ENCODE data around the gene MTA1.

Gene MTA1

DNA sequence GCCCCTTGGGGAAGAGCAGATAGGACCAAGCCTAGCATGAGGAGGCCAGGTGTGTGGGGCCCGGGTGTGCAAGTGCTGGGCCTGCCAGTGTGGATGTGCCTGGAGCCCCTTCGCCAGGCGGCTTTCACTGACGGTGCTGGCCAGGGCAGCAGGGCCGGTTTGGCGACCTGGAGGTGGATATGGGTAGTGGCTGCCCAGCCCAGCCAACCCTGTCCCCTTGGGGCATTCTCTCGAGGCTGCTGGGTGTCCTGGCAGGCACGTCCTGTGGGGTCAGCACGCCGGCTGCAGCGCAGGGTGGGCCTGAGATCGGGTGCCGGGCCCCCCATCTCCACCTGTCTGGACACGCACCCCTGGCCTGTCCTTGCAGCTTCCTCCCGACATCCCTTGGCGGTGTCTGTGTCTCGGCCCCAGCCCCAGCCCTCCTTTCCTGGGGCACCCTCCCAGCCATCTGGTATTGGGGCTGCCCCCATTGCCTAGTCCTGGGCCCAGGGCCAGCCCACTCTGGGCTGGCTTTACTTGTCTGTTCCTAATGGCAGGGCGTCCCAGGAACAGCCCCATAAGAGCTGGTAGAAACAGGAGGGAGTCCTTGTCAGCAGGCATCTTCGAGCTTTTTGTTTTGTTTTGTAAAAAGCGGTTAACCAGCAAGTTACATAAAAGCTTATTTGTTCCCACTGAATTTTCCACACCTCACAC is 47.8 kb downstream of the MTA1 start:
- DNase-seq = no peak

GRCh38 chr14:105467942-105468471 is 48.4 kb downstream of the MTA1 start:
- DNase-seq = no peak

GRCh38 chr14:105468621-105469241 is 49.1 kb downstream of the MTA1 start:
- no peak for DNase-seq

GRCh38 chr14:105469456-105470349 is 50.1 kb downstream of the MTA1 start:
- no peak for DNase-seq

GRCh38 chr14:105470350-105471296 is 51.0 kb downstream of the MTA1 start:
- DNase-seq = peak; percentile 75

GRCh38 chr14:105471297-105471821 is 51.7 kb downstream of the MTA1 start:
- peak; percentile 71 for DNase-seq

DNA sequence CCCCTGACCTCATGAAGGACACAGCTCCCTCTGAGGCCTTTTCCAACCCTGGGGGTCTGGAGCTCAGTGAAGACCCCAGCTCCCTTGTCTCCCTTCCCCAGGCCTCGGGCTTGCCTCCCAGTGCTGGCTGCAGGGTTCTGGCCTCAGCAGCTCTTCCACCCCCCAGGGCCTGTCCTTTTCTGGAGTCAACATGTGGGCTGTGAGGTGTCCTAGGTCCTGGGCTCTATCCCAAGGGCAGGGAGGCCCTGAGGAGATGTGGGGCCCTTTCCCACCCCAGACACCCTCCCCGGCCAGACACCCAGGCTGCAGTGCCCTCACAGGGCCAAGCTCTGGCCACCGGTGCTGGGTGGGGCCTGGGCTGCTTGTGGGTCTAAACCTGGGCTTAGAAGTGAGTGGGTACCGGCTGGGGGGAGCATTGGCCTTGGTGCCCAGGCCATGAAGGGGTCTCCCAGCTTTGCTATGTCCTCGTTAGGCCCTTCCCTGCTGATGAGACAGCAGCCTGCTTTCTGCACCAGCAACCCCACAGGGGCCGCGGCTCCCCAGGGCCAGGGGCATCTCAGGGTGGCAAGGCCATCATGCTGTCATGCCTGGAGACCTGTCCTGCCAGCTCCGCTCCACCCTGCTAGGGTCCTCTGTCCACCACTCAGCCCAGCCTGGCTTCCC is 52.3 kb downstream of the MTA1 start:
- no peak for DNase-seq

GRCh38 chr14:105472486-105472991 is 52.9 kb downstream of the MTA1 start:
- DNase-seq = no peak

DNA sequence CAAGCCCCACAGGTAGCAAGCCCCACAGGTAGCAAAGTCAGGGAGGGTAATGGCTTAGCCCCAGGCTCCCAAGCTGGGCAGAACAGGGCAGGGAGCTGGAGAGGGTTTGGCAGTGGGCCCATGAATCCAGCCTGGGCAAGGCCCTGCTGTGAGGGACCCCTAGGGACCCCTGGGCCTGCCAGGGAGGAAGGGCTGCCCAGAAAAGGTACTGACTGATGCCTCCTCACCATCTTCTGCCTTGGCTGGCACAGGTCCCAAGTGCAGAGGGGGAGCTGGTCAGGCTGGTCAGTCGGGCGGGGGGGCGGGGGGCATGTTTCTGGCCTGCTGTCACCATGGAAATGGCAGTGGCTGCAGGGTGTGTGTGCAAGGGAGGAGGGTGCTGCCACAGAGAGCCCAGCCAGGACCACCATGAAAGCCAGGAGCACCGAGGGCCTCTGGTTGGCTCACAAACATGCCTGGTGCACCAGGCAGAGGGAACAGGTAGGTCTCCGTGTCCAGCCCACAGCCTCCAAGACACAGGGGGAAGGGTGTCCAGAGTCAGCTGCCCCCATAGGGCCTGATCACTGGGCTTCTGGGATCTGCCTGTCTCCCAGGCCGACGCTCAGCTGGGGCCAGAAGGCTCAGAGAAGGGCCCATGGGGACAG is 53.5 kb downstream of the MTA1 start:
- DNase-seq = no peak

DNA sequence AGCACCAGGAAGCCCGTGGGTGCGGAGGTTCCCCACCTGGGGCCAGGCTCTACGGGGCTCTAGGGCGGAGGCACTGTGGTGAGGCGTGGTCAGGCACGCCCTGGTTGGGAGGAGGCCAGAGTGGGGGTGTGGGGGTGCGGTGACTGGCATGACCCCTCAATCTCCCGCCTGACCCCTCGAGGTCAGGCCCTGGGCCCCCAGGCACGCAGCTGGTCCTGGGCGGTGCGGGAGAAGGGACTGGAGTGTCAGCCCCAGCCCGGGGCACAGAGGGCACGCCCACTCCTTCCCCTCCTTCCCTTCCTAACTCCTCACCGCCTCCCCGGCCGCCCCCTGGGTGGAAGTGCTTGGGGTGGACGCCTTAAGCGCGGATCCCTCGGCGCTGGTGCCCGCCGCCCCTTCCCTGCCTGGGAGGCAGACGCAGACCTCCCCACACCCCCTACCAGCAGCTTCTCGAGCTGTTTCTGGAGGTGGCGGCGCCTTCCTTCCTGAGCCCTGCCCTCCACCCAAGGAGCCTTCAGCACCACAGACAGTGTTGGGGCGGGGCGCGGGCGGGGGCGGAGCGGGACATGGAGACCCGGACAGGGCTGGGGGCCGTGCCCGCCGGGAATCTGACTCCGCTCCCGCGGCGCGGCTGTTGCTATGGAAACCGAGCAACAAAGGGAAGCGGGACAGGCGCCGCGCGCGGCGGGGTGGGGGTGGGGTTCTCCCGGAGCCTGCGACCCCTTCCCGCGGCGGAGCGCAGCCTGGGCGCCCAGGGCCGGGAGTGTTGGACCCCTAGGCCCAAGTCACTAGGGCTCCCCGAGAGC is 54.3 kb downstream of the MTA1 start:
- peak; percentile 94 for DNase-seq

- peak; percentile 56 for DNase-seq
Measured at GRCh38 chr14:105474483-105475268, 55.0 kb downstream of the MTA1 start, which contains the start of gene CRIP2. CRIP2 (plus strand) TSS chr14:105474821; CDS start chr14:105474863, 42 bp downstream.

DNA sequence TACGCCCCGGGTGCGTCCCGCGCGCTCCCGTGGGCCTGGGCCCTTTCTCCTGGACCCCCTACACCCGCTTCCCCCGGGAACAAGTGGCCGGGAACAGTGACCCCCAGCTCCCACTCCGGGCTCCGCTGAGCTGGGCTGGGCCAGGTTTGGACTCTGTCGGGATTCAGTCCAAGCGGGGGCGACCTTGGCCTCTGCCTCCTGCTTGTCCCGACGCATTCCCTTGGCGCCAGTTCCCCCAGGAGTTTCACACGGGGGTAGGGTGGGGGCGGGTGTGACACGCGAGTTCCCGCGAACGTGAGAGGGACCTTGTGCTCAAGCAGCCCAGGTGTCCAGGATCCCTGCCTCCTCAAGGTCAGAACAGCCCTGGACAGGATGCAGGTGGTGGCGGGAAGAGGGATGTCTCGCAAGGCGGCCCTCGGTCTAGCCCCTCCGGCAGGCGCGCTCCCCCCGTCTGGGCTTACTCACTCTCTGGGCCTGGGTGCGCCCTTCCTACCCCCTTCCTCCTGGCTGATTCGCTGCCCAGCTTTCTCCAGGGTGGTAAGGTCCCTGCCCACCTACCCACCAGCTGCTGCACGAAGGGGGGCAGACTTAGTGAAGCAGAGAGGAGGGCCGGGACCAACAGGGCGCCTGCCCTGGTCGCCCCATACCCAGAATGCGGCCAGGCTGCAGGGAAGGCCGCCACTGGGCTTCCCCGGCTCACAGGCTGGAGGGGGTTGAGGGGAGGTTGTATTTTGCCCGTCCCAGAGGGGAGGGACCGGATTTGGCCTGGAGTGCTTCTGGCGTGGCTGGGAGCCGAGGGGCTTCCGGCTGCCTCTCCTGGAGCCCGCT is 55.9 kb downstream of the MTA1 start:
- peak; percentile 66 for DNase-seq

DNA sequence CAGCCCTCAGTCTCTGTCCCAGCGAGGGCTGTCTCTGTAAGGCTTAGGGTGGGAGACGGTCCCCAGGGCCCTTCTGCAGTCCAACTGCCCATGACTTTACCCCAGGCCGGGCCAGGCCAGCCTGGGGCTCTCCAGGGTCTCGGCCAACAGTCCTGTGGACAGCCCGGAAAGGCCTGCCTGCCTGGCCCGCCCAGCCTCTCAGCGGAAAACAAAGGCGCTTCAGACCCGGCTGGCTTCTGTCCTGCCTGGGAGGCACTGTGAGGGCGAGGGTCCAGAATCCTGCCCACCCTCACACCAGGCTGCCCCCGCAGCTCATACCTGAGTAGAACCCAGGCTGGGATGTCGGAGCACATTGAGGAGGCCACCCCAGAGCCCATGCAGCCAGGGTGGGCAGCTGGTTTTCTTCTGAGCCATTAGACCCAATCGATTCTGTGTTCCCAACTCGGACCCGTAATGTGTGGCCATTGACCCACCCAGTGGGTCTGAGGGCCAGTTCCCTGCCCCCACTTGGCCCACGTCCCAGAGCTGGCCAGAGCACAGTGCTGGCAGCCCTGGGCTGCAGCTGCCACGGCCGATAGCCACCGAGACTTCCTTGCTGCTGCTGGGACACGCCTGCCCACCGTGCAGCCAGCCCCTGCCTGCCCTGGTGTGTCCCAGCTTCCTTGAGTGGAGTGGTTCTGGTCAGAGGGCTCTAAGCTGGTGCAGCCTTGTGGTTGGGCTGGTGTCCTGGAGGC is 56.6 kb downstream of the MTA1 start:
- peak; percentile 69 for DNase-seq

DNA sequence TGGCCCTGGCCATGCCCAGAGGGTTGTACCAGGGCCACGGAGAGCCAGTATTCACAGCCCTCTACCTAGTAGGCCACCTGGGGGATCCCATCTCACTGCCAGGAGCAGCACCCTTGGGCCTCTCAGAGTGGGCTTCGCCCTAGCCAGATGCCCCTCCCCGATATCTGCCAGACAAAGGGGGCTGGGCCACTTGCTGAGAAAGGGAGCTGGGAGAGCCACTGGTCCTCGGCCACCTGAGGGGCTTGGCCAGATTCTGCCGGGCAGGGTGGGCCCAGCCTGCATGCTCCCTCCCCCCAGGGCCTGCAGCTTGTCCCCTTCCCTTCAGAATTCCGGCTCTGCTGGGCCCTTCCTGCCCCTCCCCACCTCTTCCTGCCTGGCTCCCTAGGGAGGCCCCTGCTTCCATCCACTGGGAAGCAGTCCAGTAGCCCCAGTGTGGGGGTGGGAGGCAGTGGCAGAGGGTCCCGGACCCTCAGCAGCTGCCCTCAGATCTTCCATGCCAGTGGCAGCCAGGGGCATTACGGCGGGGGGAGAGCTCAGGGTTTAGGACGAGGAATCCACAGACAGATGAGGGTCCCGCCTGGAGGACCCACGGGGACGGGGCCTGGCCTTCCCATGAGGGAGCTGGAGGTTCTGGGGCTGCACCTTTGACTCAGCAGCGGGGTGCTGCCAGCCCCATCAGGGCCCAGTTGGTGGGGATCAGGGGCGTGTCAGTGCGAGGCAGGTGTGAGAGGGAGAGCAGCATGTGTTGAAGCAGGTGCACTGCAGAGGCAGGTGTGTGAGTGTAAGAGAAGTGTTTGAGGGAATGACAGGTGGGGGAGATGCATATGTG is 57.4 kb downstream of the MTA1 start:
- DNase-seq = no peak

DNA sequence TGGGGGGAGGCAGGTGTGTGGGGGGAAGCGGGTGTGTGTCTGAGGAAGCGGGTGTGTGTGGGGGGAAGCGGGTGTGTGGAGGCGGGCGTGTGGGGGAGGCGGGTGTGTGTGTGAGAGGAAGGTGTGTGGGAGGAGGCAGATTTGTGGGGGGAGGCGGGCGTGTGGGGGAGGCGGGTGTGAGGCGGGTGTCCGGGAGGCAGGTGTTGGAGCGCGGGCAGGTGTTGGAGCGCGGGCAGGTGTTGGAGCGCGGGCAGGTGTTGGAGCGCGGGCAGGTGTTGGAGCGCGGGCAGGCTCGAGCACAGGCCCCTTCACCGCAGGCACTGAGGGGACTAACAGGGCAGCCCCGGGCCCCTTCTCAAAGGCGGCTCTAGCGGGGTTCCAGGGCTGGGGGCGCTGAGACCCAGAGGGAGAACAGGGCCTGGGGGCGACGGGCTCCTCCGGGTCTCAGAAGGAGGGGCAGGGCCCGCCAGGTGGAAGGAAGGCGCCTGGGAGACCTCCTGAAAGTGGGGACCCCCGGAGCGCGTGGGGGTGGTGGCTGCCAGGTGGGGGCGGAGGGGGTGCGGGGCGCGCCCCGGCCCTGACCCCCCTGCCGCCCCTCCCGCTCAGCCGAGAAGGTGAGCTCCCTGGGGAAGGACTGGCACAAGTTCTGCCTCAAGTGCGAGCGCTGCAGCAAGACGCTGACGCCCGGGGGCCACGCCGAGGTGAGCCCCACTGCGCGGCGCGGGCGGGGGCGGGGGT is 58.2 kb downstream of the MTA1 start:
- no peak for DNase-seq

Measured in retina (tissue), 1 donor.